GM18907 (cell line): Measurements from ENCODE around the gene MINDY4.
"Not testable (repeated sequence)": the region's sequence is repeated elsewhere in the genome, so short reads cannot be mapped to it uniquely, and the experiment has no call there.

Source experiments
- ATAC-seq: cut with Tn5 transposase; IDR thresholded peaks from one replicate; pipeline ENCODE4 v1.9.1; 2021; ENCODE audit warnings: mild to moderate bottlenecking, moderate library complexity; ENCODE audit not compliant: unreplicated experiment

Gene MINDY4

DNA sequence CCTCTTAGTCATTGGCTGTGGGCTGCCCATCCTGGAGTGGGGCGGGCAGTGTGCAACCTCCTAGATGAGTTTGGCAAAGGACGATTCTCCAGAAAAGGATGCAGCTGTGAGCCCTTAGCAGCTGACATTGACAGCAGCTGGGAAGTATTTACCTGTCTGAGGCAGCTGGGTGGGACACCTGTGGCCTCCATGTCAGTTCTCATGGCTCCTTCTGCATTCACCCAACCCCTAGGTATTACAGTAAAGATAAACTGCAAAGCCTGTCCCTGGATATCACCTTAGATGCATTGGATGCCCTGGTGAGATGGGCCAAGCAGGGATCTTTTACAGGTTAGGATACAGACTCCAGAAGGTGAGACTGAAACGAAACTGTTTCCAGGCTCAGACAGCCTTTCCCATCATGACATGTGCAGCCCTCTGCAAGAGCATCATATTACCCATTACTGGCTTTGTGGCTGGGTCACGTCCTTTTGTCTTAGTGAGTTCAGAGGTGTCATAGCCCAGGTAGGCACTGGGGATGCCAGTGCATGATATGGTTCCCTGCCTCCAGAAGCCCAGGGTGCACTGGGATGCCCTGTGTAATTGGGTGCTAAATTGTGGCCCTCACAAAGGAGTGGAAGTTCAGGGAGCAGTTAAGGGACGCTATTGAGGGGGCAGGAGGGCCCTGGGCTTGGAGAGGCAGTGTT is 28.9 kb downstream of the MINDY4 start:
- peak; percentile 2 for ATAC-seq

DNA sequence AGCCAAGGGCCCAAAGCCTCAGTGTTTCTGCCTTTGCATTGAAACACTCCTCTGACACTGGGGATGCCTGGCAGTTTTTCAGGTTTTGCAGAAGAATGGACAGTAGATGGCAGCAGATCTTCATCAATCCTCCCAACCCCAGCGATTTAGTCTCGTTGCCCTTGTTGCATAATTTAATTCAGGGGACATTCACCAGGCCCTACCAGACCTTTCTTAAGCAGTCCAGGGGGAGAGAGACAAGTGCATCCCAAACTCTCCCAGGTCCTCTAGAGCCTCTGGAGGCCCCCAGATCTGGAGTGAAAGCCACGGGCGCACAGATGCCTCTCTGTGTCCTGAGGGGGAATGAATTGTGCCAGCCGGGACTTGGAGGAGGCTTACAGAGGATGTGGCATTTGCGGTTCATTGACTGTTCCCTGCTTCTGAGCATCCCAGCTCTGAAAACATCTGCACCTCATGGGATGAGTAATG is 29.6 kb downstream of the MINDY4 start:
- ATAC-seq = peak; percentile 44

DNA sequence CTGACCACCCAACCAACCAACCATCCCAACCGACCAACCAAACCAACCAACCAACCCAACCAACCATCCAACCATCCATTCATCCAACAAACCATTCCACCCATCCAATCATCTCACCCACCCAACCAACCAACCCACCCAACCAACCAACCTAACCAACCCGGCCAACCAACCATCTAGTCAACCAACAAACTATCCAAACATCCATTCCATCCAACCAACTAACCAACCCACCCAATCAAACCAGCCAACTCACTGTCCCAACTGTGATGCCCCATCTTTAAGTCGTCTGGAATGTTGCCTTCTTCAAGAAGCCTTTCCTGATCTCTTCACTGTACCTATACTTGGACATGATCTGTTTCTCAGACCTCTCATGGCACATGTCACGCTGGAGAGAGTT is 31.6 kb downstream of the MINDY4 start:
- no peak for ATAC-seq

DNA sequence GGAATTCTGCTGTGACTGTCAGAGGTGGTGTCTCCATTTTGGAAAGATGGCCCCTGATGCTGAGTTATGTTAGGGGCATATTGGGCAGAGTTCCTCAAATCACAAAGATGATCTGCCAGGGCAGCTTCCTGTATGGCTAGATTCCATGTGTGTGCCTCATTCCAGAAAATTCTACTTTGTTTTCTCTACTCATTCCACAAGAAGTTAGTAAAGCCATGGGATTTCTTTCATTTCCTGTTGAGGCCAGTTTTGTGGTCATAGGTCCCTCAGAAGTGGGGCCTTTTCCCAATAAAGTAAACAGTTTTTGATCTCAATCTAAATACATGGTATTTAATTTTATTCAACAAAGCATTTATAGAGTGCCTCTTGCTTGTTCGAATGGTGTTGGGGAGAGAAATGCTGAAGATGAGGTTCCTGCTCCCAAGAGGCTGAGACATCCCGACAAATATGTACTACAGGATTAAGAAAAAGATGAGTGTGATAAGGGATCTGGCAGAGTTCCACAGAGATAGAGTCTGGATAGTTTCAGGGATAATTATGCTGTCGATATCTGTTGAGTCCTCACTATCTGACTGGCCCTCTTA is 33.0 kb downstream of the MINDY4 start:
- no peak for ATAC-seq

DNA sequence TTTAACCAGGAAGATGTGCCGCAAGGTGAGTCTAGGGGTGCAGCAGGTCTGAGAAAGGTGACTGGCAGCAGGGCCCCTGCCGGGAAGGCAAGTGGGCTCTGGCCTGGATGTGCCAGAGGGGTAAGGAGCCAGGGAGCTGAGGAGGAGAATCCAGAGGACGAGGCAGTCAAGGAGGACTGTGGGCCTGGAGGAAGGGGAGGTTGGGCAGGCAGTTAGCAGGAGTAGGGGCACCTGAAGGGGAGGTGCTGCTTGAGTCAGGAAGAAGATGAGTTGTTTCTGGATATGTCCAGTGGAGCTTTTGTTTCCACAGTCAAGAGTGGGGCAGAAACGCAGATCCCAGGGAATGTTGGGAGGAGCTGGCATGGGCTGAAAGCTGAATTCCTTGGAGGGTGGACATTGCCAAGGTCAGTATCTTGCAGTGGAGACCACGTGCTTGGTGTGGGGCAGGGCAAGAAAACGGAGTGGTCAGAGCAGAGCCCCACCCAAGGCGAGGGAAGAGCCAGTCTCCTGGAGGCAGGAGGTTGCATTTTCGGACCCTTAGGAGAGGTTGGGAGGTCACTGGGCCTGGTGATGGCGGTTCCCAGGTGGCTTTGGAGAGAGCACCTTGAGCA is 34.0 kb downstream of the MINDY4 start:
- ATAC-seq = no peak

DNA sequence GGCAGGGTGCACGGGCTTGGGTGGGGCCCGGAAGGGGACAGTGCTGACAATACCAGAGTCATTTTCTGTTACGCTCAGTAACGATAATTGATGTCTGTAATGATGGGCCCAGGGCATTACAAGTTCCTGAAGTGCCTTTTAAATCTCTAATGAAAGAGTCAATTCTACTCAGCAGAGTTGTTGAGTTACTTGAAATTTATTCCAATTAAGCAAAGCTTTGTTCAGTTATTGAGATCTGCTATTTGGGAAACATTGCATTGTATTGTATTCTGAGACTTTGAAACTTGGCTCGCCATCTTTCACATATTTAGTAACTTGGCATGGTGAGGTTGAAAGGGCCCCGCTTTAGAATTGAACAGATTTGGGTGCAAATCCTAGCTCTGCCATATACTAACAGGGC is 34.7 kb downstream of the MINDY4 start:
- no peak for ATAC-seq

DNA sequence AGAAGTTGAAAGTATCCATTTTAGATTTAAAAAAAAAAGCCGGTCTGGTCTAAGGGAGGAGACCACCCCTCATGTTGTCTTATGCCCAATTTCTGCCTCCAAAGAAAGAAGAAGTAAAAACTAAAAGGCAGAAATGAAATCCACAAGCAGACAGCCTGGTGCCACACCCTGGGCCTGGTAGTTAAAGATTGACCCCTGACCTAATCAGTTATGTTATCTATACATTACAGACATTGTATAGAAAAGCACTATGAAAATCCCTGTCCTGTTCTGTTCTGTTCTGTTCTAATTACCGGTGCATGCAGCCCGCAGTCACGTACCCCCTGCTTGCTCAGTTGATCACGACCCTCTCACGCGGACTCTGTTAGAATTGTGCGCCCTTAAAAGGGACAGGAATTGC is 36.3 kb downstream of the MINDY4 start:
- not testable (repeated sequence) for ATAC-seq

DNA sequence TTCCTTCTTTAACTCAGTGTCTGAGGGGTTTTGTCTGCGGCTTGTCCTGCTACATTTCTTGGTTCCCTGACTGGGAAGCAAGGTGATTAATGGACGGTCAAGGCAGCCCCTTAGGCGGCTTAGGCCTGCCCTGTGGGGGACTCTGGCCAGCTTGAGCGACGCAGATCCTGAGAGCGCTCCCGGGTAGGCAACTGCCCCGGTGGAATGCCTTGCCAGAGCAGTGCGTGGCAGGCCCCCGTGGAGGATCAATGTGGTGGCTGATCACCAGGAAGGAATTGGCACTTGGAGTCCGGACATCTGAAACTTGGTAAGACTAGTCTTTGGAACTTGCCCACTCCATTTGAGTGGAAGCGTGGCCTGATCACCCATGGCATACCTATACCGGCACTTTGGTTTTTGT is 36.7 kb downstream of the MINDY4 start:
- not testable (repeated sequence) for ATAC-seq

DNA sequence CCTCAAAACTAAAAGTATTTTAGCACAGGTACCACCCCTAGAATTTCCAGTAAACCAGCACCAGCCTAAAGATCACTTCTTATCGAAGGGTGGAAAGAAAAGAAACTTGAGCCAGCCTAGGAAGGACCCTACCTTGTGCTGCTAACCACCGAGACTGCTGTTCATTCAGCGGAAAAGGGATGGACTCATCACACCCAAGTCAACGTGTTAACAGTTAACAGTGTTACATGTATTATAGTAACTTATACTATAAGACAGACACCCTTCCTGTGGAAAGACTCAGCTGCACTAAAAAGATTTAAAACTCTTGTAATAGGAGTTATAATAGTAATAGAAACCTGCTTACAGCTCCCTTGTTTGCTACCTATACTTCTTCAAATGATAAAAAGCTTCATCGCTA is 39.8 kb downstream of the MINDY4 start:
- ATAC-seq = no peak

DNA sequence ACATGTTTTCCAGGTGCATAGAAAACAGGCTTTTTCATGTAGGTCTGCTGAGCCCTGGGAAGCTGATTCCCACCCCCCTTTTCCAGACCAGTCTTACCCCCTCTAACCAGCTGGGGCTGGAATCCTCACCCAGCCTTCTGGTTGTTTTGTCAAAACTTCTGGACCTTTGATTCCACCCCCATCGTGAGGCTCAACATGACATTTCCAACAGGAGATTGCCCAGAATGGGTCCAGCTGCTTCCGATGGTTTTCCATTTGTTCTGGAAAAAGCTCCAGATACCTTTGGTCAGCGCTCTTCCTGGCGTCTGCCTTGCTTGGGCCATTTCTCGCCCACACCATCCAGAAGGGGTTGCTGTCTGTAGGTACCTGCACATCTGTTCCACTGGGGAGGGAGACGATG is 41.5 kb downstream of the MINDY4 start:
- no peak for ATAC-seq

DNA sequence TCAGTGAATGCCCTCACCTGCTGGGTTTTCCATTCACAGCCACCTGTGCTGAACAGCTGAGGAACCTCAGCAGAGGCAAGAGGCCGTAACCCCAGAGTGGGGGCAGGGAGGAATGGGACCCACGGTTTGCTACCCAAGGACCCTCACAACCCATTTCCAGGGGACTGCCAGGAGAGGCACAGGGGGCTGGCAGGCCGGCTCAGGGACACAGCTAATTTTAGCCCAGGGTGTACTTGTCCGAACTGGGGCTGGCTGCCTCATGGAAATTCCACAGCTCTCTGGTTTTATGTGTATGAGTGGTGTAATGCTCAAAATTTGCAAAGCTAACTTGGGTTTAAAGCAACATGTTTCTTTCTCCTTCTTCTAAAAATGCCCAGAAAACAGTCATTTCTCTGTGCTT is 42.2 kb downstream of the MINDY4 start:
- no peak for ATAC-seq

DNA sequence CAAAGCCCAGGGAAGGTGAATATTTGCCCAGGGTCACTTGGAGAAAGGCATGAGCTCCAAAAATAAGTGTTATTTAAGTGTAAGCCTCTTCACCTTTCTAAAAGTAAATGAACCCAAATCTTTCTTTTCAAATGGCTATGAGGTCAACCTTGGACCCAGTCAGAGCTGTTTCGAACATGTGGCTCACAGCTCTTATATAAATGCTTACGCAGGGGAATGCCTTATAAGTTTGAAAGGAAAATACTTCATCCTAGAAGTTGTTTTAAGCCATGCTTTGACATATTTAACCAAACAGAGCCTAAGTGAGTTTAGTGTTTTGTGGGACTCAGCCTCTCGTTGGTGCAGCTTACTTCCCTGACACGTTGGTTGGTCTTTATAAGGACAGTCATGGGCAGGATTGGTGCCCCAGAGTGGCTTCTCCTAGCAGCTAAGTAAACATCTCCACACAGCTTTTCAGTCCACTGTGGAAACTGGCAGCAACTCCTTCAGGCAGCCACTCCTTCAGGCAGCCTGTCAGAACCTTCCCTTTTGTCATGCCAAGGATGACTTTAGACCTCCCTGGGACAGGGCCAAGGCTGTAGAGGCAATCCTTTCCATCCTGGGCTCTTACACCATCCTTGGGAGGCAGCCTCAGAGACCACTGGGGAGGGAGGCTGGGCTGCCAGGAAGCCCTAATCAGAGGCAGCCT is 43.6 kb downstream of the MINDY4 start:
- no peak for ATAC-seq

DNA sequence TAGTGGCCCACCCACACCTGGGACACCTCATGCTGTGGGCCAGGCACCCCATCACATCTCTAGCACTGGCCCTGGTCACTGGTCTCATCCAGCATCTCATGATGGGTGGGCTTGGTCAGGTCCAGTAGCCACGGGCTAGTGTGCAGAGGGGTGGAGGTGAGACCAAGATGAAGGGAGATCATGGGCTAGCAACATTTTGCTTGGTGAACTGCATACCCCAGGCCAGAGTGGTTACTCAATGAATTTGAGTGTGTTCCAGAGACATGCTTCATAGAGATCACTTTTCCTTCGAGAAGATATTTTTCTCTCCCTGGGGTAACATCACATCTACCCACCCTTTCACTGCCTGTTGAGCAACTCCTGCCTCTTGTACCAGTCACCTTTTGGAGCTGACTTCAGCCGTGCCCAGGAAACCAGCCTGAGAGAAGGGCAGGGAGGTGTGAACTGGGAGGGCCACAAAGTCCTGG is 44.2 kb downstream of the MINDY4 start:
- no peak for ATAC-seq

DNA sequence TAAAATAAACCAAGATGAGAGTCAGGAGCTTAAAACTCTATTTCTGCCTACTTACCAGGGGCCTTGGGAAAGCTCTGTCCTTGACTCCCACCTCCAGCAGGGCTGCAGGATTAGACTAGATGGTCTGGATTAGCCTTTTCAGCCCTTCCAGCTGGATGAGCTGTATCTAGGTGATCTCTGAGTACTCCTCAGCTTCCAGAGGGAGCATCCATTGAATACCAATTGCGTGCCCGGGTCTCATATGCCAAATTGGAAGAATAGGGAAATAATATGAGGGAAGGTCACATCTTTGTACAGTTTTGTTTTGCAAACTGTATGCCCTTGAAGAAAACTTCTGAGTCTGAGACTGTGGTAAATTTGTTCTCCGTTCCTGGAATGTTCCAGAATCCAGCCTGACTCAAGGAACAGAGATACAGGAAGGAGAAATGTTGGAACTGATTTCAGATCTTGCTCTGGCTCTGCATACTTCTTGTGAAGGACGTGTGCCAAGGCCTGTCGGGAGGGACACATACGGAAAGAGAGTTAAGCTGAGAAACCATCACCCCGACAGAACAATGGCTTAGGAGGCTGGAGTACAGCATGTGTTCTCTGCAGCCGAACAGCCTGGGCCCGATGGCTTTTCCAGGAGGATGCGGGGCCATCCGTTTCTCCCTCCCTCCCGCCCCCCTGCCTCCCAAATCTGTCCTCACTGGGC is 44.9 kb downstream of the MINDY4 start:
- ATAC-seq = no peak

DNA sequence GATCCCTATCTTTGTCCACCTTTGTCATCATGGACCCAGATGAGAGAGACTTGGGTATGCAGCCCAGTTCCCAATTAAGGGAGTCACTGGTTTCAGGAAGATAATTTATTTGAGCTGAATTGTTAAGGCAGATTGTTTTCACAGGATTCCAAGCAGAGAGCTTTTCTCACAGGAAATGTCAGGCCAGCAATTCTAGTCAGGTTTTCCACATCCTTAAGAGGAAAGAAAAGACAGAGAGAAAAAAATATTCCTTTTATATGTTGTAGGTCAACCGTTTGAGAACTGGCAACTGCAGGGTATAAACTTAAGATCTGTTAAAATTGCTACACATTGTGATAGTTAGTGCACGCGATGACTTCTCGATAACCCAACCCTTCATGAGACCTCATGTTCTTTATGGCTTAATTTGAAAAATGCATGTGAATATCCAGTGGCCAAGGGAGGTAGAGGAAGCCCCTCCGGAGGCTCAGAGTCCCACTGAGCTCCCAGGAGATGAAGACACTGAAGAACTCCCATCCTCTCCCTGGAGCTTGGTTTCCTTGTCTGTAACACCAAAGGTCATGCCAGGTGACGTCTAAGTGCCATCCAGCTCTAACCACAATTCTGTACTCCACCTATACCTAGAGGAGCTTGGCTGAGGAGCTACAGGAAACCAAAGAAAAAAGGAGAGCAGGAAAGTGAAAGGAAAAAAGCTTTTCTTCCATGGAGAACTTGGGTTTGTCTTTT is 45.6 kb downstream of the MINDY4 start:
- ATAC-seq = no peak

DNA sequence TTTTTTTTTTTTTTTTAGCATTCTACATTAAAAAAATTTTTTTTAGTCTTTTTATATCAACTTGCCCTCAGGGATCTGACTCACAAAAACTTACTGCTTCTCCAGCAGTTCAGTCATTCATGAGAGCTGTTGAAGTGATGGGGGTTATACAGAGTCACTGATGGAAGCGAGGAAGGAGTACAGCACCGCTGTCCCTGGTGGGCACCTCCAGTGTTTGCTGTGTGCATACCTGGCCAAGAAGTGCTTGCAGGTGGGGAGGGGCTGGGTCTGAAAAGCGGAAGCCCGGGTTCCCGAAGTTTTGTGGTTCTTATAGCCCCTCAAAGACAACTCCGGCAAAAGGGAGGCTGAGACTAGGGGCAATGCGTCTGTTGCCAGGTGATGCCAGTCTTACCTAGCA is 46.2 kb downstream of the MINDY4 start:
- no peak for ATAC-seq

DNA sequence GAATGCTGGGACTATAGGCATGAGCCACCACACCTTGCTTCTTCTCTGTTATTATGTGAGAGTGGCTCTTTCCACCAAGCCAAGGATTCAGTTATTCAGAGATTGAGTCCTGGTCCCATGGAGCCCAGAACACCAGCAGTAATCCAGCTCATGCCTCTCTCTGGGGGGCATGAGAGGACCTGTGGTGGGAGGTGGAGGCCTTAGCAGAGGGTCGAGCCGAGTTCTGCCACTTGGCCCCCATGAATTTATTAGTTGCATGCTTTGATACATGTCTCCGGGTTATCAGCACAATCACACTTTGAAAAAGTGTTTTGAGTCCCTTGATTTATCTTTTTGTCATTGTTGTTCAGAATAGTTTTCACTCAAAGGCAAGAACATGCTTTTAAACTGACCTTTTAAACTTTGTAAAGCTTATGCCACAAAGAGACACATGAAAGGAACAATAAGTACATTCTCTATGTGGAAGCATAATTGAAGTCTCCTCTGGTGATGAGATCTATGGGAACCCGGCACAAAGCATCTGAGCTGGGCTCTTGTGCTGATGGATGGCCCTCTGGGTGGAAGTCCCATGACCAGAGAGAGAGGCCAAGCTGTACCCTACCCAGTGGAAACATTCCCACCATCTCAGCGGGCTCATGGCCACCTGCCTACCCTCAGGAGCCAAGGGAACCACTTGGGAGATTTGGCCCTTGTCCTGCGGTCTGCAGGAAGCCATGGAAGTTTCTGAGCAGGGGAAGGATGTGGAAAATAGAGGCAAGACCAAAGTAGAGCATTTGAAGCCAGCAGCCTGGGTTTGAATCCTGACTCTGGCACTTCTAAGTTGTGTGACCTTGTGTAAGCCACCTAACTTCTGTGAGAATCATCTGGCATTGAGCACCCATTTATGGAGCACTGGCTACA is 53.9 kb downstream of the MINDY4 start:
- no peak for ATAC-seq

DNA sequence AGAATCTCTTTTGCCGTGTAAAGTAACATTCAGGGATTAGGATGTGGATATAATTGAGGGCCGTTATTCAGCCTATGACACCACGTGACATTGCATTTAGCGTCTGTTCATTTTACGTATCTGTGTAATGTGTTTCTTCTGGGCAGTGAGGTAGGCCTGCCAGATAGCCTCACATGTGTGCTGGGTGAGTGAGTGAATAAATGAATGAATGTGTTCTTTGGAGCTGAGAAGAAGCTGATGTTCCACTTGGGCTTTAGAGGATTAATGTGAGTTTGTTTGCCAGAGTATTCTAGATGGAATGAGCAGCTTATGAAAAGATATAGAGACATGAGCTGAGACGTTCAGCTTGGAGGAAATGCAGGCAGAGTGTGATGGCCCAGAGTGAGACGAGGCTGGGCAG is 55.0 kb downstream of the MINDY4 start:
- no peak for ATAC-seq

DNA sequence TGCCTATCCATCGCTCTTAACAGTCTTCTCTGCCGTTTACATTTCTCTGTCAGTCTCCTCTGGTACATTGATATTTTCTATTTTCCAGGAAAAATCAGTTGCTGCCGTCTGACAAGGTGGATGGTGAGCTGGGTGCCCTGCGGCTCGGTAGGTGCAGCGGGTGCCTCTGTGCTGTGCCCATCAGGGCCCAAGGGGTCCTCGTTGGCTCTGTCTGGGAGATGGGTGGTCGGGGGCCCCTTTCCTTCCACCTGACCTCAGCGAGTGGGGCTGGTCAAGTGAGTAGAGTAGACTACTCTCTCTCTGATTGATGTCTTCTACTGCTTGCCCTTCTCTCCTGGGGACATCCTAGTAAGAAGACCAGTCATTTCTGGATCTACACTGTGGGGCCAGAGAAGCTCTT is 57.4 kb downstream of the MINDY4 start:
- ATAC-seq = no peak
